ENCODE data around the gene MAPK10. TPM values are rescaled to one million over a fixed set of nuclear protein-coding genes. Genes with fewer than 3 reads are reported as not detected.

MAPK10 gene
- total and polyA plus RNA-seq, 2 of the 8 experiments (the other 6 are each of a cell fraction or from before 2014, with no cell fraction given), result 2.5 to 3.1 TPM

GRCh38 chr4:86306816-86307215 is 53.0 kb downstream of the MAPK10 start (continued):
- TF ChIP-seq CTCF (IDR thresholded peaks at IDR 0.05; ENCODE audit: control extremely low read depth in 1 of 3, insufficient read depth in 1 of 3, low read depth in 1 of 3, low read length in 3 of 3), result no peak
- no peak for TF ChIP-seq KDM4A (IDR thresholded peaks at IDR 0.05; ENCODE audit: low read depth, low read length, severe bottlenecking)
- TF ChIP-seq POU5F1 (IDR thresholded peaks at IDR 0.05; ENCODE audit: low read depth, low read length), result no peak
- no peak for TF ChIP-seq SUZ12 (IDR thresholded peaks at IDR 0.05; ENCODE audit: low read length)
